GM18519 (cell line): Measurements from ENCODE around the gene TMEM179.

ENCODE experiments used
- ATAC-seq: cut with Tn5 transposase; IDR thresholded peaks from one replicate; pipeline ENCODE4 v1.9.1; 2021; ENCODE audit warnings: mild to moderate bottlenecking, moderate library complexity; ENCODE audit not compliant: unreplicated experiment, low FRiP score

The TMEM179 gene

DNA sequence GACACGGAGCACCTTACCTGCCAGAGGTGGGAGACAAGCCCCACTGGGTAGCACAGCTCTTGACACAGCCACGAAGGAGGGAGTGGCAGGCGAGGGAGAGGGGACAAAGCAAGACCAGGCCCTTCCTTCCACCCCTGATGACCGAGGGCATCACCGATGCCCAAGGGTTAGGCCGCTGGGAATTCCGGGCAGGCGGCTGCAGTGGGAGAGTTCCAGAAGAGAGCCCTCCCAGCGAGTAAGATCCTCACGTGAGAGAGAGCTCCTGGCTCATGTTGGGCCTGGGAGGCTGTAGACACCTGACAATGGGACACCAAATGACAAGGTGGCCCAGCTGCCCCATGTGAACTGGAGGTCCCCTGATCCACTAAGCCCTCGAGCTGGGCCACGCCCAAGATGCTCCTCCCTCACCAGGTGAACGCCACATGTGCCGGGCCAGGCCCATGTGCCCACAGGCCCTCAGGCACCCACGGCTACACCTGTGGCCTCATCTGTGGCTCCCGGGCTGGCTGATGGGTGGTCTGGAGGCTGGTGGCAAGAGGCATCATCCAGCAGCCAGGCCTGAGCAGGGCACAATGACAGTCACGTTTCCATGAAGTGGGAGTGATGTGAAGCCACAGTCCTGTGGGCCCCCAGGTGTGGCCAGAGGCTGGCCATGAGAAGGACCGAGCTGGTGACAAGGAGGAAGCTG is 57.1 kb downstream of the TMEM179 start:
- no peak for ATAC-seq

DNA sequence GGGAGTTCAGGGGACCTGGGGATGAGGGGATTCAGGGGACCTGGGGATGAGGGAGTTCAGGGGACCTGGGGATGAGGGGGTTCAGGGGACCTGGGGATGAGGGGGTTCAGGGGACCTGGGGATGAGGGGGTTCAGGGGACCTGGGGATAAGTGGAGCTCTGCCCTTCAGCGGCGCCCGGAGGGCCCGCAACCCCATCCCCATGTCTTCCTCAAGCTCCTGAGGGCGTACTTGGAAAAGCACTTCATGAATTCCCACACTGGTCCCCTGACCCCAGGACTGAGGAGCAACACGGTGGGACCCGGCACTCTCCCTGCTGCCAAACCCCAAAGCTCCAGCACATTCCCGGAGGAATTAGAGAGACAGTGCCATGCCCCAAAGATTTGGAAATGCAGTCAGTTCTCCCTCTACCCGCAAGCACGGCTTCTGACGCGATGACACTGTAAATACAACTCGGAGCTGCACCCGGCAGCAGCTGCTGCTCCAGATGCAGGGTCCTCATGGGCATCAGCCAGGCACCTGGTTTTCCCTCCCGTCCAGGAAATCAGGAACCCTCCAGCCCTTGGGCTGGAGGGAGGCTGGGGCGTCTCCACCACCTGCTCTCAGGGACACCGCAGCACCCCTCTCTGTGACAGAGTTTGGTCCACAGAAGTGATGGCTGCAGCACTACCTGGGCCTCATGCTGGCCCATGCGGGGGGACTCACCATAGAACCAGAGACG is 57.8 kb downstream of the TMEM179 start:
- ATAC-seq: no peak

DNA sequence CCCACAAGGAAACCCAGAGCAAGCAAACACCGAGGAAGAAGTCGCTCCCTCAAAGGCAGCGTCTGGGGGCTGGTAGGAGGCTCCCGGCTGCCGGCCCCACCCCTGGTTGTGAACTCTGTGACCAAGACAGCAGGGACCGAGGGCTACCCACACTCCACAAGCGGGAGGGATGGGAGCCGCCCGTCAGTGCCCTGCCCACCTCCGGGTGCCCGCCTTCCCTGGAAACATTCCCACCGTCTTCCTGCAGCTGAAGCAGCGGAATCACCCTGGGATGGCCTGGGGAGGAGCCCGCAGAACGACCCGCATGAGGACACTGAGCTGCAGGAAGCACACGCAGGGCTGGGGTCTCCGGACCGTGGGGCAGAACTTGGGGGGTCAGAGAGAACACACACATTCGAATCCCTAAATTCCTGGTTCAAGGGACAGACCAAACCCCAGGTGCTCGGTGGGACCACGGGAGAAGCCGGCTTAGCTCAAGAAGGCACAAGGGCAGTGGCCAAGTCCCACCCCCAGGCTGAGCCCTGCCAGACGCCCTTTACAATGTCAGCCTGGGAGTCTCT is 58.5 kb downstream of the TMEM179 start:
- no peak for ATAC-seq

GRCh38 chr14:104545151-104545941 is 59.2 kb downstream of the TMEM179 start:
- ATAC-seq: no peak

DNA sequence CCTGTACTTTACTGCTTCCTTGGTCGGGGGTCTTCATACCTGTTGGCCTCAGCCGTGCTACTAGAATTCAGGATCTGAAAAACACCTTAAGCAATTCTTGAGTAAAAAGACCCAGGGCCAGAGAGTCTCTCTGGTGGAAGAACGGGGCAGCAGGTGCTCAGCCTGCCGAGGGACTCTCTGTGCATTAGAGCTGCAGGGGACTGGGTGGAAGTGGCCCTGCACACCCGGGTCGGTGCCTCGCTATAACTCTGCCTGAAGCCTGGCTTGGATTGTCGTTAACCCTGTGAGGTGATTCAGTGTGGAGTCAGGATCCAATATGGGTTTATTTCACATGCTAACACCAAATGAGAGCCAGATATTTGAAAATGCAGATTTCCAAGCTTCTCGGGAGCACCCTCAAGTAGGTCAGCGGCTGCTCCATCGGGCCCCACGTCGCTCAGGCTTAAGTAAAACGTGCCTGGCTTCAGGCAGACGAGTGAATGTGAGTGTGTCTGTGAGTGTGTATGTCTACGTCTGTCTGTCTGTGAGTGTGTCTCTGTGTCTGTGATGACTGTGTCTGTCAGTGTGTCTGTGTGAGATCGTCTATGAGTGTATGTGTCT is 60.1 kb downstream of the TMEM179 start:
- no peak for ATAC-seq

DNA sequence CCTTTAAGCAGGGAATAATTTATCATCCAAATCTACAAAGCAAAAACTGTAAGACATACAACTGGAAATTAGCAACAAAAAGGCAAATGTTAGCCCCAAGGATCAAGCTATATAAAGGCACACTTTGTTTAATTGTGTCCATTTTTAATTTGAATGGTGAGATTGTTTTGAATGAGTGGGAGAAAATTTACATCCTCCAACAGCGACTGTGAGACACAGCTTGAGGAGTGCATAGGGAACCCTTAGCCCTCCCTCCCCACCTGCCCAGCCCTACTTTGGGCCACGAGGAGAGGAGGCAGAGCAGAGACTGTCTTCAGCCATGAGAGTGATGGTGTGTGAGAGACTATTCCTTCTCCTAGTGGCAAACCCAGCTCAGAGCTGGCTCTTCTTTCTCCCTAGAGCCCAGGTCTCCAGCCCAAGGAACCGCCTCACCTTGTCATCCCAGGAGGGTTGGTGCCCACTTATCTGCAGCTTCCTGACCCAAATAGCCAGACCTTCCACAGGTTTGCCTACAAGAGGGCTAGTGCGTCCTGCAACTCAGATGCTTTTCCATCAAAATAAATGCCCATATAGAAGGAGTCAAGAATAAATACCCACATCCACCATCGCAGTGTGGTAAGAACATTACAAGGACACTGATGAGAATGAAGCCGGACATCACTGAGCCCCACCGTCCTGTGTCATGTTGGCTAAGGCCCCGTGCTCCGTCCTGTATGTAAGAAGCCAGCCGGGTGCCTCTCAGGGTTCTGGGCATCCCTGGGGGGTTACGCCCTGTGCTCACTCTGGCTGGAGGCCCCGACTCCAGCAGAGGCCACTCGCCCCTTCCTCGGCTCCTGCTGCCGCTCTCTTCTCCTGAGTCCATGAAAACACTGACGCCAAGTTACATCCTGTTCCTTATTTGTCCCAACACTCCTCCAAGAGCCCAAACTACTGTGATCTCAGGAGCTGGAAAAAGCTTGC is 61.4 kb downstream of the TMEM179 start:
- ATAC-seq: no peak

GRCh38 chr14:104541905-104542465 is 62.6 kb downstream of the TMEM179 start:
- no peak for ATAC-seq
